ENCODE data around the gene ARPIN.
"Not testable (repeated sequence)": the region's sequence is repeated elsewhere in the genome, so short reads cannot be mapped to it uniquely, and the experiment has no call there.

DNA sequence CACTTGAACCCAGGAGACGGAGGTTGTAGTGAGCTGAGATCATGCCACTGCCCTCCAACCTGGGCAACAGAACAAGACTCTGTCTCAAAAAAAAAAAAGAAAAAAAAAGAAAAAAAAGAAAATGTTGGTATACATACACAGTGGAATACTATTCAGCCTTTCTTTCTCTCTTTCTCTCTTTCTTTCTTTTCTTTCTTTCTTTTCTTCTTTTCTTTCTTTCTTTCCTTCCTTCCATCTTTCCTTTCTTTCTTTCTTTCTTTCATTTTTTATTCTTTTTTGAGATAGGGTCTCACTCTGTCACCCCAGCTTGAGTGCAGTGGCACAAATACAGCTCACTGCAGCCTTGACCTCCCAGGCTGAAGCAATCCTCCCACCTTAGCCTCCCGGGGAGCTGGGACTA is 26.6 kb upstream of the ARPIN start:
- not testable (repeated sequence) for TF ChIP-seq GATA3 (IDR thresholded peaks at IDR 0.05; ENCODE audit: borderline replicate concordance); CHD2 (IDR thresholded peaks at IDR 0.05; ENCODE audit: low read length, partially characterized antibody)
- TF ChIP-seq, protein P1, sequence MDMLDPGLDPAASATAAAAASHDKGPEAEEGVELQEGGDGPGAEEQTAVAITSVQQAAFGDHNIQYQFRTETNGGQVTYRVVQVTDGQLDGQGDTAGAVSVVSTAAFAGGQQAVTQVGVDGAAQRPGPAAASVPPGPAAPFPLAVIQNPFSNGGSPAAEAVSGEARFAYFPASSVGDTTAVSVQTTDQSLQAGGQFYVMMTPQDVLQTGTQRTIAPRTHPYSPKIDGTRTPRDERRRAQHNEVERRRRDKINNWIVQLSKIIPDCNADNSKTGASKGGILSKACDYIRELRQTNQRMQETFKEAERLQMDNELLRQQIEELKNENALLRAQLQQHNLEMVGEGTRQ (IDR thresholded peaks at IDR 0.05): not testable (repeated sequence)
- TF ChIP-seq, protein P2, sequence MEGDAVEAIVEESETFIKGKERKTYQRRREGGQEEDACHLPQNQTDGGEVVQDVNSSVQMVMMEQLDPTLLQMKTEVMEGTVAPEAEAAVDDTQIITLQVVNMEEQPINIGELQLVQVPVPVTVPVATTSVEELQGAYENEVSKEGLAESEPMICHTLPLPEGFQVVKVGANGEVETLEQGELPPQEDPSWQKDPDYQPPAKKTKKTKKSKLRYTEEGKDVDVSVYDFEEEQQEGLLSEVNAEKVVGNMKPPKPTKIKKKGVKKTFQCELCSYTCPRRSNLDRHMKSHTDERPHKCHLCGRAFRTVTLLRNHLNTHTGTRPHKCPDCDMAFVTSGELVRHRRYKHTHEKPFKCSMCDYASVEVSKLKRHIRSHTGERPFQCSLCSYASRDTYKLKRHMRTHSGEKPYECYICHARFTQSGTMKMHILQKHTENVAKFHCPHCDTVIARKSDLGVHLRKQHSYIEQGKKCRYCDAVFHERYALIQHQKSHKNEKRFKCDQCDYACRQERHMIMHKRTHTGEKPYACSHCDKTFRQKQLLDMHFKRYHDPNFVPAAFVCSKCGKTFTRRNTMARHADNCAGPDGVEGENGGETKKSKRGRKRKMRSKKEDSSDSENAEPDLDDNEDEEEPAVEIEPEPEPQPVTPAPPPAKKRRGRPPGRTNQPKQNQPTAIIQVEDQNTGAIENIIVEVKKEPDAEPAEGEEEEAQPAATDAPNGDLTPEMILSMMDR (IDR thresholded peaks at IDR 0.05): not testable (repeated sequence)
- TF ChIP-seq, protein P3, sequence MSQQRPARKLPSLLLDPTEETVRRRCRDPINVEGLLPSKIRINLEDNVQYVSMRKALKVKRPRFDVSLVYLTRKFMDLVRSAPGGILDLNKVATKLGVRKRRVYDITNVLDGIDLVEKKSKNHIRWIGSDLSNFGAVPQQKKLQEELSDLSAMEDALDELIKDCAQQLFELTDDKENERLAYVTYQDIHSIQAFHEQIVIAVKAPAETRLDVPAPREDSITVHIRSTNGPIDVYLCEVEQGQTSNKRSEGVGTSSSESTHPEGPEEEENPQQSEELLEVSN (IDR thresholded peaks at IDR 0.05; ENCODE audit: borderline replicate concordance, low read depth): not testable (repeated sequence)
- TF ChIP-seq, protein P4, sequence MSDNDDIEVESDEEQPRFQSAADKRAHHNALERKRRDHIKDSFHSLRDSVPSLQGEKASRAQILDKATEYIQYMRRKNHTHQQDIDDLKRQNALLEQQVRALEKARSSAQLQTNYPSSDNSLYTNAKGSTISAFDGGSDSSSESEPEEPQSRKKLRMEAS (IDR thresholded peaks at IDR 0.05): not testable (repeated sequence)

Measured in A549 (cell line).